ENCODE measurements around the gene SLC7A6OS. TPM values are rescaled to one million over a fixed set of nuclear protein-coding genes. Genes with fewer than 3 reads are reported as not detected.
A peak's percentile ranks its signal among the peaks of the same experiment; 100 is the strongest.

Gene SLC7A6OS
- polyA plus RNA-seq, 3 donors = 9.3 to 10.5 (median 9.7) TPM

GRCh38 chr16:68288252-68288650 is 22.5 kb downstream of the SLC7A6OS start:
- Mint-ChIP-seq H3K9me3 (peaks cover 0 to 1% (median 0%) of the 10 kb centered on the region in 7 donors), H3K27ac (peak overlapping the region; percentile 13 to 86 (median 78)), H3K4me3 (no peak overlapping the region), H3K36me3 (peaks cover 52% of the 10 kb centered on the region in 2 donors), H3K27me3 (ENCODE audit: low read depth in 3 of 3) (no peaks in the 10 kb centered on the region), H3K4me1 (peaks cover 72% of the 10 kb centered on the region)
- H3K27ac ChIP-seq (ENCODE audit: low read depth in 1 of 2, low read length in 2 of 2) = peak overlapping the region in 1 of 2 donors; percentile 48
- no peaks in the 10 kb centered on the region for H4K20me1 ChIP-seq (ENCODE audit: insufficient read depth, low read length)
- H3K4me3 ChIP-seq (replicated peaks in 1 of 3; ENCODE audit: low read depth in 2 of 3, low read length in 3 of 3) = no peak overlapping the region
- H3K27me3 ChIP-seq (ENCODE audit: control insufficient read depth in 2 of 2, insufficient read depth in 2 of 2, low read length in 2 of 2) = no peaks in the 10 kb centered on the region
- H3K4me1 ChIP-seq (ENCODE audit: control insufficient read depth in 1 of 2, insufficient read depth in 2 of 2, low read length in 2 of 2) = peaks cover 66 to 67% of the 10 kb centered on the region in 2 donors
- H3K79me2 ChIP-seq (ENCODE audit: insufficient read depth, low read length) = peaks cover 30% of the 10 kb centered on the region
- H3K9me3 ChIP-seq (replicated peaks in 1 of 2; ENCODE audit: control insufficient read depth in 1 of 2, insufficient read depth in 1 of 2, low read length in 2 of 2) = no peaks in the 10 kb centered on the region
- no peak overlapping the region for H2AFZ ChIP-seq (ENCODE audit: insufficient read depth, low read depth, low read length, poor library complexity, severe bottlenecking)
- intact Hi-C loops (cut with micrococcal nuclease) = no loop called here
- H3K36me3 ChIP-seq (replicated peaks in 1 of 2; ENCODE audit: control insufficient read depth in 1 of 2, insufficient read depth in 2 of 2, low read length in 2 of 2) = peaks cover 26 to 50% of the 10 kb centered on the region in 2 donors
- WGBS (ENCODE audit: insufficient coverage) = no CpG with 5 or more reads among the region's 1 CpG
- H3K4me2 ChIP-seq (replicated peaks; ENCODE audit: extremely low read depth, low read length, poor library complexity, severe bottlenecking) = no peak overlapping the region
- no peak for TF ChIP-seq CTCF (IDR thresholded peaks at IDR 0.05)
- no peak for DNase-seq
- H3K9ac ChIP-seq (ENCODE audit: insufficient read depth, low read length, poor library complexity, severe bottlenecking) = no peak overlapping the region

GRCh38 chr16:68287276-68288251 is 23.2 kb downstream of the SLC7A6OS start:
- TF ChIP-seq CTCF (IDR thresholded peaks at IDR 0.05) = no peak
- Mint-ChIP-seq H3K27ac (peak overlapping the region; percentile 13 to 86 (median 78)), H3K36me3 (peaks cover 48 to 49% of the 10 kb centered on the region in 2 donors), H3K9me3 (peaks cover 0 to 2% (median 0%) of the 10 kb centered on the region in 7 donors), H3K27me3 (ENCODE audit: low read depth in 3 of 3) (no peaks in the 10 kb centered on the region), H3K4me3 (peak overlapping the region in 1 of 2 donors; percentile 52), H3K4me1 (peaks cover 78% of the 10 kb centered on the region)
- Histone ChIP-seq H3K36me3 (replicated peaks in 1 of 2; ENCODE audit: control insufficient read depth in 1 of 2, insufficient read depth in 2 of 2, low read length in 2 of 2) (peaks cover 21 to 48% of the 10 kb centered on the region in 2 donors), H3K4me2 (replicated peaks; ENCODE audit: extremely low read depth, low read length, poor library complexity, severe bottlenecking) (no peak overlapping the region), H2AFZ (ENCODE audit: insufficient read depth, low read depth, low read length, poor library complexity, severe bottlenecking) (no peak overlapping the region), H3K4me3 (replicated peaks in 1 of 3; ENCODE audit: low read depth in 2 of 3, low read length in 3 of 3) (no peak overlapping the region), H3K79me2 (ENCODE audit: insufficient read depth, low read length) (peaks cover 30% of the 10 kb centered on the region), H4K20me1 (ENCODE audit: insufficient read depth, low read length) (no peaks in the 10 kb centered on the region), H3K9ac (ENCODE audit: insufficient read depth, low read length, poor library complexity, severe bottlenecking) (no peak overlapping the region), H3K4me1 (ENCODE audit: control insufficient read depth in 1 of 2, insufficient read depth in 2 of 2, low read length in 2 of 2) (peaks cover 73 to 74% of the 10 kb centered on the region in 2 donors), H3K9me3 (replicated peaks in 1 of 2; ENCODE audit: control insufficient read depth in 1 of 2, insufficient read depth in 1 of 2, low read length in 2 of 2) (no peaks in the 10 kb centered on the region), H3K27ac (ENCODE audit: low read depth in 1 of 2, low read length in 2 of 2) (peak overlapping the region; percentile 6 to 48), H3K27me3 (ENCODE audit: control insufficient read depth in 2 of 2, insufficient read depth in 2 of 2, low read length in 2 of 2) (no peaks in the 10 kb centered on the region)
- WGBS (ENCODE audit: insufficient coverage) = 47% methylated on average over 11 of the region's 11 CpGs
- peak; percentile 15 to 34 (median 26) for DNase-seq
- intact Hi-C loops (cut with micrococcal nuclease) = no loop called here
